IMR-90 (cell line): Measurements from ENCODE around the gene RNU6-1. TPM values are rescaled to one million over a fixed set of nuclear protein-coding genes. Genes with fewer than 3 reads are reported as not detected.
A peak's percentile ranks its signal among the peaks of the same experiment; 100 is the strongest.

ENCODE experiments used
- ATAC-seq: fragments of 200-7000 bp; cut with Tn5 transposase; 2 replicates; pipeline ENCODE4 v1.9.1; 2020; ENCODE audit warnings: low read depth, mild to moderate bottlenecking, moderate library complexity
- BruUV-seq: library from RNA; stranded (reverse); fragments of 400-500 nt; replicated peaks from 2 replicates; lab custom pipeline; 2021; lab: Mats Ljungman, UMichigan
- CTCF ChIA-PET: fragments of 300-600 bp; formaldehyde crosslinking; extraction: SDS; loops from one replicate; lab custom pipeline; 2021; ENCODE audit warnings: antibody characterized with exemption; lab: Yijun Ruan, JAX
- POLR2A ChIA-PET: fragments of 300-600 bp; sonication (Branson Sonifier 250); formaldehyde crosslinking; loops from one replicate; lab custom pipeline; 2022; ENCODE audit warnings: antibody characterized with exemption; ENCODE audit not compliant: unreplicated experiment; lab: Charles Lee
- DNase-seq: peaks from one replicate; pipeline ENCODE4 v3.0.0; 2013
- H2AFZ ChIP-seq: replicated peaks from 2 replicates; pipeline ENCODE3; 2013; ENCODE audit warnings: low read length, mild to moderate bottlenecking; ENCODE audit not compliant: poor library complexity
- H2AK5ac ChIP-seq: 2 replicates; pipeline ENCODE4 v1.6.1; 2013; ENCODE audit warnings: low read depth, low read length, inconsistent platforms
- H2AK9ac ChIP-seq: replicated peaks from 2 replicates; pipeline ENCODE3; 2013; ENCODE audit warnings: mild to moderate bottlenecking, low read depth, low read length, moderate library complexity; ENCODE audit not compliant: poor library complexity
- H2BK120ac ChIP-seq: 2 replicates; pipeline ENCODE4 v1.6.1; 2013; ENCODE audit warnings: low read depth, low read length, inconsistent platforms
- H2BK15ac ChIP-seq: 3 replicates; pipeline ENCODE4 v1.6.1; 2013; ENCODE audit warnings: low read depth, low read length, inconsistent platforms
- H2BK20ac ChIP-seq: 2 replicates; pipeline ENCODE4 v1.6.1; 2013; ENCODE audit warnings: low read depth, mild to moderate bottlenecking, inconsistent platforms, low read length, moderate library complexity
- H2BK5ac ChIP-seq: 2 replicates; pipeline ENCODE4 v1.6.1; 2013; ENCODE audit warnings: mild to moderate bottlenecking, low read depth, low read length, inconsistent platforms; ENCODE audit not compliant: poor library complexity, severe bottlenecking
- H3K14ac ChIP-seq: replicated peaks from 2 replicates; pipeline ENCODE4 v1.6.1; 2013; ENCODE audit warnings: low read depth, low read length, inconsistent platforms
- H3K18ac ChIP-seq: 2 replicates; pipeline ENCODE4 v1.6.1; 2013; ENCODE audit warnings: low read depth, low read length, control low read depth
- H3K23ac ChIP-seq: 2 replicates; pipeline ENCODE4 v1.6.1; 2013; ENCODE audit warnings: low read depth, low read length, inconsistent platforms
- H3K27ac ChIP-seq: 2 replicates; pipeline ENCODE4 v1.5.1; 2013; ENCODE audit warnings: mild to moderate bottlenecking, control low read depth, low read length; ENCODE audit not compliant: insufficient read depth
- H3K27me3 ChIP-seq: 2 replicates; pipeline ENCODE4 v1.6.1; 2013; ENCODE audit warnings: low read length; ENCODE audit not compliant: control insufficient read depth, insufficient read depth
- H3K36me3 ChIP-seq: 2 replicates; pipeline ENCODE4 v1.6.1; 2013; ENCODE audit warnings: low read length, mixed read lengths; ENCODE audit not compliant: control insufficient read depth, insufficient read depth
- H3K4ac ChIP-seq: 2 replicates; pipeline ENCODE4 v1.6.1; 2013; ENCODE audit warnings: low read depth, low read length, inconsistent platforms
- H3K4me1 ChIP-seq: 2 replicates; pipeline ENCODE4 v1.6.1; 2013; ENCODE audit warnings: low read length, mixed read lengths; ENCODE audit not compliant: control insufficient read depth, insufficient read depth
- H3K4me2 ChIP-seq: 2 replicates; pipeline ENCODE4 v1.6.1; 2013; ENCODE audit warnings: low read depth, mild to moderate bottlenecking, control low read depth, low read length, moderate library complexity
- H3K4me3 ChIP-seq: 2 replicates; pipeline ENCODE4 v1.5.1; 2013; ENCODE audit warnings: low read depth, mild to moderate bottlenecking, control low read depth, low read length, moderate library complexity; ENCODE audit not compliant: insufficient read depth
- H3K56ac ChIP-seq: 2 replicates; pipeline ENCODE4 v1.6.1; 2013; ENCODE audit warnings: low read length, inconsistent platforms; ENCODE audit not compliant: insufficient read depth; ENCODE audit errors: extremely low read depth
- H3K79me1 ChIP-seq, 2 experiments: 2 replicates each; pipeline ENCODE4 v1.6.1; 2013; ENCODE audit warnings: low read length in 2 of 2, inconsistent platforms in 1 of 2, low read depth in 1 of 2
- H3K9ac ChIP-seq: 2 replicates; pipeline ENCODE4 v1.6.1; 2013; ENCODE audit warnings: low read depth, low read length, control low read depth
- H3K9me1 ChIP-seq: 2 replicates; pipeline ENCODE4 v1.6.1; 2013; ENCODE audit warnings: low read length, inconsistent platforms; ENCODE audit not compliant: insufficient read depth
- H3K9me3 ChIP-seq: 2 replicates; pipeline ENCODE4 v1.6.1; 2013; ENCODE audit warnings: low read length; ENCODE audit not compliant: control insufficient read depth, insufficient read depth
- H4K20me1 ChIP-seq: 2 replicates; pipeline ENCODE4 v1.6.1; 2013; ENCODE audit warnings: low read length, inconsistent platforms; ENCODE audit not compliant: insufficient read depth
- H4K5ac ChIP-seq: 2 replicates; pipeline ENCODE4 v1.6.1; 2013; ENCODE audit warnings: mild to moderate bottlenecking, low read depth, low read length, control low read depth
- H4K8ac ChIP-seq, 2 experiments: 2 replicates each; pipeline ENCODE4 v1.6.1; 2013; ENCODE audit warnings: low read depth in 2 of 2, low read length in 2 of 2, control low read depth in 1 of 2, inconsistent platforms in 1 of 2
- H4K91ac ChIP-seq: 2 replicates; pipeline ENCODE4 v1.6.1; 2013; ENCODE audit warnings: low read depth, low read length, inconsistent platforms; ENCODE audit not compliant: insufficient read depth
- BHLHE40 ChIP-seq: fragments of 150-350 bp; IDR thresholded peaks from 2 replicates; pipeline ENCODE4 v1.6.1; 2016; ENCODE audit warnings: mild to moderate bottlenecking, low read depth, low read length
- CEBPB ChIP-seq: IDR thresholded peaks from 2 replicates; pipeline ENCODE4 v1.6.1; 2012; ENCODE audit warnings: low read depth, low read length, improper control_type of control experiment
- CHD1 ChIP-seq: IDR thresholded peaks from 2 replicates; pipeline ENCODE4 v1.6.1; 2012; ENCODE audit warnings: low read depth, low read length, improper control_type of control experiment
- CTCF ChIP-seq: conservative IDR thresholded peaks from 2 replicates; pipeline ENCODE4 v1.5.1; 2012; ENCODE audit warnings: mild to moderate bottlenecking, low read depth, low read length, improper control_type of control experiment
- ELK1 ChIP-seq: fragments of 150-350 bp; IDR thresholded peaks from 2 replicates; pipeline ENCODE4 v1.6.1; 2016; ENCODE audit warnings: low read depth, mild to moderate bottlenecking, low read length, moderate library complexity, borderline replicate concordance
- FOS ChIP-seq: fragments of 150-350 bp; IDR thresholded peaks from 2 replicates; pipeline ENCODE4 v1.6.1; 2016; ENCODE audit warnings: low read depth, low read length
- MAFK ChIP-seq: IDR thresholded peaks from 2 replicates; pipeline ENCODE4 v1.6.1; 2012; ENCODE audit warnings: low read depth, low read length, improper control_type of control experiment
- MAZ ChIP-seq: IDR thresholded peaks from 2 replicates; pipeline ENCODE4 v1.6.1; 2012; ENCODE audit warnings: low read depth, mild to moderate bottlenecking, low read length, improper control_type of control experiment, moderate library complexity, borderline replicate concordance
- MXI1 ChIP-seq: IDR thresholded peaks from 2 replicates; pipeline ENCODE4 v1.6.1; 2012; ENCODE audit warnings: low read depth, mild to moderate bottlenecking, low read length, moderate library complexity, borderline replicate concordance
- NFE2L2 ChIP-seq: fragments of 150-350 bp; IDR thresholded peaks from 2 replicates; pipeline ENCODE4 v1.6.1; 2016; ENCODE audit warnings: low read depth, mild to moderate bottlenecking, low read length
- POLR2A ChIP-seq: IDR thresholded peaks from 2 replicates; pipeline ENCODE4 v1.6.1; 2012; ENCODE audit warnings: mild to moderate bottlenecking, low read depth, low read length
- RAD21 ChIP-seq: IDR thresholded peaks from 2 replicates; pipeline ENCODE4 v1.6.1; 2012; ENCODE audit warnings: low read length, improper control_type of control experiment
- RCOR1 ChIP-seq: IDR thresholded peaks from 2 replicates; pipeline ENCODE4 v1.6.1; 2012; ENCODE audit warnings: mild to moderate bottlenecking, low read length, improper control_type of control experiment; ENCODE audit not compliant: insufficient replicate concordance
- RFX5 ChIP-seq: IDR thresholded peaks from 2 replicates; pipeline ENCODE4 v1.8.0; 2012; ENCODE audit warnings: low read depth, mild to moderate bottlenecking, low read length, moderate library complexity
- SMC3 ChIP-seq: fragments of 150-350 bp; IDR thresholded peaks from 2 replicates; pipeline ENCODE4 v1.6.1; 2016; ENCODE audit warnings: low read depth, mild to moderate bottlenecking, antibody characterized with exemption, low read length, moderate library complexity
- USF2 ChIP-seq: fragments of 150-350 bp; IDR thresholded peaks from 2 replicates; pipeline ENCODE4 v1.6.1; 2017; ENCODE audit warnings: mild to moderate bottlenecking, antibody characterized with exemption, low read length, low read depth
- WGBS, 2 experiments: methylation state at CpG; one replicate each; pipeline versions ENCODE4 v1.1.5 to v1.1.7; 2013; ENCODE audit warnings: missing lambda C conversion rate in 2 of 2; ENCODE audit not compliant: insufficient read length in 1 of 2; ENCODE audit errors: extremely low coverage in 2 of 2; 5-methylcytosine and 5-hydroxymethylcytosine counted together
- dilution Hi-C: fragments of 300-500 bp; cut with HindIII; formaldehyde crosslinking; loops from one replicate; pipeline ENCODE4 v1.14.3; 2018; ENCODE audit warnings: low sequenced_read_pairs; ENCODE audit not compliant: unreplicated experiment
- in situ Hi-C: fragments of 300-500 bp; cut with MboI; formaldehyde crosslinking; loops from 3 replicates; pipeline ENCODE4 v1.14.3; 2019; ENCODE audit warnings: low sequenced_read_pairs, inconsistent platforms, mixed read lengths
- intact Hi-C: fragments of 100-400 bp; cut with micrococcal nuclease; formaldehyde crosslinking; loops from 2 replicates; pipeline ENCODE4 v1.10.0; 2022
- polyA plus RNA-seq, 3 experiments: library from polyadenylated mRNA; depleted of rRNA; stranded (reverse); fragments of >200 nt; gene quantifications; 2 replicates each; pipeline ENCODE4 v1.2.3, GENCODE V29; 2012; ENCODE audit warnings: low replicate concordance in 1 of 3
- total RNA-seq: library from RNA; depleted of rRNA; stranded (reverse); fragments of >200 nt; gene quantifications from 2 replicates; pipeline ENCODE4 v1.2.3, GENCODE V29; 2012

The RNU6-1 gene
- total and polyA plus RNA-seq, 2 of the 4 experiments (the other 2 are of a cell fraction): not detected

GRCh38 chr15:67843092-67843501, 3.3 kb upstream of the RNU6-1 start:
- BruUV-seq: no TSS peak
- in situ Hi-C loops: no loop called here
- TF ChIP-seq SMC3: no peak
- no peak for TF ChIP-seq MXI1
- TF ChIP-seq FOS: no peak
- no peak for TF ChIP-seq BHLHE40
- TF ChIP-seq MAZ: no peak
- TF ChIP-seq USF2: no peak
- no peak for TF ChIP-seq MAFK
- TF ChIP-seq RCOR1: no peak
- TF ChIP-seq CTCF: no peak
- no peak for TF ChIP-seq RFX5
- no peak for TF ChIP-seq RAD21
- no peak for TF ChIP-seq CEBPB
- no peak for TF ChIP-seq CHD1
- no peak for TF ChIP-seq NFE2L2
- no peak for TF ChIP-seq ELK1
- no peak for TF ChIP-seq POLR2A
- peak overlapping the region; percentile 34 for H2AFZ ChIP-seq
- no peak overlapping the region for H2BK20ac ChIP-seq
- H3K4me3 ChIP-seq: no peak overlapping the region
- CTCF ChIA-PET: no interaction called here
- peaks cover 15% of the 10 kb centered on the region; the same call in 1 of the 2 replicates for H3K4me1 ChIP-seq
- H3K14ac ChIP-seq: no peak overlapping the region
- dilution Hi-C loops: no loop called here
- H3K9me3 ChIP-seq: no peaks in the 10 kb centered on the region
- peak overlapping the region; percentile 33 for H2AK9ac ChIP-seq
- intact Hi-C loops: loop anchor here (1.0 kb wide), 1 partner anchor 211 kb away; the partner anchor contains the start of gene PIAS1
- peak overlapping the region; percentile 25; the same call in 1 of the 2 replicates for H2AK5ac ChIP-seq
- H3K27me3 ChIP-seq: peaks cover 5% of the 10 kb centered on the region
- H3K36me3 ChIP-seq: no peaks in the 10 kb centered on the region
- no peak overlapping the region; the same call in 1 of the 2 replicates for H3K18ac ChIP-seq
- 82% methylated on average over 5 of the region's 7 CpGs; no CpG with 5 or more reads in 1 of the 2 experiments for WGBS, 2 experiments
- POLR2A ChIA-PET: no interaction called here
- no peak overlapping the region for H3K9ac ChIP-seq
- H4K8ac ChIP-seq: no peak overlapping the region
- H3K4ac ChIP-seq: peak overlapping the region; percentile 7; the same call in 1 of the 2 replicates
- no peak overlapping the region for H3K56ac ChIP-seq
- no peak overlapping the region for H3K23ac ChIP-seq
- H3K27ac ChIP-seq: no peak overlapping the region
- no peak overlapping the region for H4K91ac ChIP-seq
- H3K4me2 ChIP-seq: no peak overlapping the region
- 0 out of 2 replicates have a peak, but pooled peaks cover 6% of the 10 kb centered on the region for H3K9me1 ChIP-seq
- H4K5ac ChIP-seq: no peak overlapping the region
- no peak overlapping the region for H2BK5ac ChIP-seq
- H3K79me1 ChIP-seq: no peaks in the 10 kb centered on the region
- H2BK120ac ChIP-seq: no peak overlapping the region
- no peak overlapping the region for H2BK15ac ChIP-seq
- no peak for DNase-seq
- no peak for ATAC-seq
- no peaks in the 10 kb centered on the region for H4K20me1 ChIP-seq
